Osteoblast (primary cell): ENCODE results near the gene CAPN5. TPM values are rescaled to one million over a fixed set of nuclear protein-coding genes. Genes with fewer than 3 reads are reported as not detected.

ENCODE experiments used
- DNase-seq: peaks from one replicate; pipeline ENCODE4 v3.0.0; 2011; ENCODE audit warnings: low spot score, mixed read lengths; ENCODE audit not compliant: insufficient read length; ENCODE audit errors: missing footprints
- H2AFZ ChIP-seq: 2 replicates; pipeline ENCODE4 v1.6.0; 2011; ENCODE audit warnings: mild to moderate bottlenecking, low read length
- H3K27ac ChIP-seq: 2 replicates; pipeline ENCODE4 v1.5.1; 2011; ENCODE audit warnings: mild to moderate bottlenecking, low read depth, low read length, moderate library complexity
- H3K27me3 ChIP-seq: 2 replicates; pipeline ENCODE4 v1.6.0; 2012; ENCODE audit warnings: mild to moderate bottlenecking, control low read depth, inconsistent platforms, low read length, moderate library complexity; ENCODE audit not compliant: insufficient read depth
- H3K36me3 ChIP-seq: 2 replicates; pipeline ENCODE4 v1.5.1; 2011; ENCODE audit warnings: mild to moderate bottlenecking, low read length, control low read depth, moderate library complexity; ENCODE audit not compliant: insufficient read depth
- H3K4me1 ChIP-seq: 2 replicates; pipeline ENCODE4 v1.5.1; 2011; ENCODE audit warnings: mild to moderate bottlenecking, low read length, control low read depth, moderate library complexity; ENCODE audit not compliant: insufficient read depth
- H3K4me2 ChIP-seq: 2 replicates; pipeline ENCODE4 v1.6.0; 2011; ENCODE audit warnings: mild to moderate bottlenecking, low read length; ENCODE audit not compliant: insufficient read depth
- H3K4me3 ChIP-seq: fragments of 200-600 bp; sonication (generic); 3 replicates; pipeline ENCODE4 v1.5.1; 2012; ENCODE audit warnings: mild to moderate bottlenecking, low read length, inconsistent platforms; ENCODE audit not compliant: insufficient read depth
- H3K79me2 ChIP-seq: 2 replicates; pipeline ENCODE4 v1.6.0; 2012; ENCODE audit warnings: mild to moderate bottlenecking, low read length, control low read depth, inconsistent platforms; ENCODE audit not compliant: insufficient read depth
- H3K9me3 ChIP-seq: 2 replicates; pipeline ENCODE4 v1.5.1; 2011; ENCODE audit warnings: low read depth, low read length, control low read depth
- H4K20me1 ChIP-seq: 2 replicates; pipeline ENCODE4 v1.6.0; 2012; ENCODE audit warnings: mild to moderate bottlenecking, low read length, control low read depth; ENCODE audit not compliant: insufficient read depth
- CTCF ChIP-seq: IDR thresholded peaks from 2 replicates; pipeline ENCODE4 v1.5.1; 2011; ENCODE audit warnings: mild to moderate bottlenecking, low read depth, low read length, moderate library complexity; ENCODE audit errors: extremely low read depth
- total RNA-seq: library from RNA; depleted of rRNA; stranded (reverse); fragments of >200 nt; gene quantifications from 2 replicates; pipeline ENCODE4 v1.2.3, GENCODE V29; 2012

The CAPN5 gene
- total RNA-seq, 1 donor: 6.5 TPM

GRCh38 chr11:77103319-77103718 lies 36.5 kb downstream of the CAPN5 start:
- no peak overlapping the region for H3K4me3 ChIP-seq
- H3K4me2 ChIP-seq: no peak overlapping the region
- no peaks in the 10 kb centered on the region for H3K9me3 ChIP-seq
- H3K27me3 ChIP-seq: no peaks in the 10 kb centered on the region
- no peak overlapping the region for H2AFZ ChIP-seq
- H3K27ac ChIP-seq: no peak overlapping the region
- peak; percentile 90 for DNase-seq
- H3K4me1 ChIP-seq: peaks cover 12% of the 10 kb centered on the region
- no peaks in the 10 kb centered on the region for H3K36me3 ChIP-seq
- peaks cover 8% of the 10 kb centered on the region for H4K20me1 ChIP-seq
- no peak for TF ChIP-seq CTCF
- H3K79me2 ChIP-seq: peaks cover 2% of the 10 kb centered on the region

- TF ChIP-seq CTCF: no peak
- Histone ChIP-seq H3K4me2 (no peak overlapping the region), H4K20me1 (peaks cover 8% of the 10 kb centered on the region), H3K27me3 (no peaks in the 10 kb centered on the region), H3K79me2 (peaks cover 2% of the 10 kb centered on the region), H3K4me3 (no peak overlapping the region), H3K27ac (no peak overlapping the region), H3K4me1 (peaks cover 26% of the 10 kb centered on the region), H3K36me3 (no peaks in the 10 kb centered on the region), H2AFZ (no peak overlapping the region), H3K9me3 (no peaks in the 10 kb centered on the region)
- peak; percentile 96 for DNase-seq
These were observed 38.0 kb downstream of the CAPN5 start for GRCh38 chr11:77104727-77105126.

- H3K9me3 ChIP-seq: no peaks in the 10 kb centered on the region
- H3K36me3 ChIP-seq: no peaks in the 10 kb centered on the region
- peaks cover 4% of the 10 kb centered on the region for H4K20me1 ChIP-seq
- no peak overlapping the region for H2AFZ ChIP-seq
- H3K4me2 ChIP-seq: no peak overlapping the region
- no peaks in the 10 kb centered on the region for H3K27me3 ChIP-seq
- H3K79me2 ChIP-seq: peaks cover 2% of the 10 kb centered on the region
- no peak for DNase-seq
- no peak overlapping the region for H3K27ac ChIP-seq
- H3K4me1 ChIP-seq: peaks cover 42% of the 10 kb centered on the region
- H3K4me3 ChIP-seq: no peak overlapping the region
- TF ChIP-seq CTCF: no peak
These were observed 39.5 kb downstream of the CAPN5 start for GRCh38 chr11:77106321-77106720.

- no peak for TF ChIP-seq CTCF
- Histone ChIP-seq H3K4me3 (no peak overlapping the region), H3K27me3 (no peaks in the 10 kb centered on the region), H2AFZ (no peak overlapping the region), H3K79me2 (peaks cover 2% of the 10 kb centered on the region), H3K27ac (no peak overlapping the region), H3K4me2 (no peak overlapping the region), H3K4me1 (peaks cover 45% of the 10 kb centered on the region), H4K20me1 (peaks cover 4% of the 10 kb centered on the region), H3K9me3 (no peaks in the 10 kb centered on the region), H3K36me3 (no peaks in the 10 kb centered on the region)
- DNase-seq: no peak
These were observed 40.0 kb downstream of the CAPN5 start for GRCh38 chr11:77106759-77107158.
